HTR-8/SVneo (cell line): ENCODE measurements around the gene MEX3D.
"Not testable (repeated sequence)": the region's sequence is repeated elsewhere in the genome, so short reads cannot be mapped to it uniquely, and the experiment has no call there.

ENCODE experiments used
- DNase-seq: peaks from one replicate; pipeline ENCODE4 v3.0.0; 2011; ENCODE audit warnings: low spot score, mixed read lengths; ENCODE audit not compliant: insufficient read length
- FAIRE-seq: peaks from 2 replicates; lab custom pipeline; 2011; peaks lifted over from hg19 to GRCh38; lab: Jason Lieb, UNC

Gene MEX3D

GRCh38 chr19:1524287-1524971 lies 43.7 kb downstream of the MEX3D start:
- DNase-seq (no peak), FAIRE-seq (peak; percentile 54)

GRCh38 chr19:1523412-1524286 lies 44.5 kb downstream of the MEX3D start, which contains the start of gene PLK5:
PLK5 (plus strand) TSS chr19:1524077; CDS start chr19:1526997, 2,920 bp downstream.
- no peak for FAIRE-seq
- no peak for DNase-seq

- DNase-seq (no peak), FAIRE-seq (no peak)
Observed at GRCh38 chr19:1522838-1523237, 45.3 kb downstream of the MEX3D start.

GRCh38 chr19:1522061-1522460 lies 46.1 kb downstream of the MEX3D start:
- DNase-seq (no peak), FAIRE-seq (no peak)

- no peak for DNase-seq
- no peak for FAIRE-seq
Observed at GRCh38 chr19:1521636-1522035, 46.5 kb downstream of the MEX3D start.

- DNase-seq (no peak), FAIRE-seq (no peak)
Observed at GRCh38 chr19:1520203-1520780, 47.8 kb downstream of the MEX3D start.

- FAIRE-seq, DNase-seq: not testable (repeated sequence)
Observed at GRCh38 chr19:1519802-1520201, 48.3 kb downstream of the MEX3D start.

- FAIRE-seq: no peak
Observed at GRCh38 chr19:1518471-1518870, 49.7 kb downstream of the MEX3D start.

GRCh38 chr19:1516395-1516753 lies 51.8 kb downstream of the MEX3D start:
- DNase-seq: no peak
- FAIRE-seq: no peak

More at GRCh38 chr19:1518471-1518870, 49.7 kb downstream of the MEX3D start:
- DNase-seq: no peak

GRCh38 chr19:1514986-1515721 lies 53.0 kb downstream of the MEX3D start:
- FAIRE-seq (no peak), DNase-seq (no peak)

GRCh38 chr19:1514295-1514661 lies 53.8 kb downstream of the MEX3D start:
- DNase-seq (no peak), FAIRE-seq (no peak)

- FAIRE-seq: no peak
- DNase-seq: peak; percentile 68
Observed at GRCh38 chr19:1513499-1514294, 54.4 kb downstream of the MEX3D start.

GRCh38 chr19:1512671-1513498 lies 55.2 kb downstream of the MEX3D start, which contains the start of gene ADAMTSL5:
ADAMTSL5 (minus strand) TSS chr19:1513019; CDS start chr19:1510943, 2,076 bp downstream.
- DNase-seq (peak; percentile 74), FAIRE-seq (peak; percentile 83)

GRCh38 chr19:1511318-1512317 lies 56.5 kb downstream of the MEX3D start:
- DNase-seq: no peak
- FAIRE-seq: no peak

GRCh38 chr19:1510807-1511206 lies 57.3 kb downstream of the MEX3D start:
- DNase-seq (no peak), FAIRE-seq (no peak)

GRCh38 chr19:1510442-1510806 lies 57.7 kb downstream of the MEX3D start:
- DNase-seq (no peak), FAIRE-seq (no peak)

- DNase-seq (no peak), FAIRE-seq (no peak)
Observed at GRCh38 chr19:1509602-1510441, 58.3 kb downstream of the MEX3D start.
